OCI-LY1 (cell line): ENCODE measurements around the gene FADS2.

Experiments used
- EZH2 ChIP-seq: fragments of 200-600 bp; sonication (generic), shearing (Covaris generic); IDR thresholded peaks from 2 replicates; pipeline ENCODE4 v1.8.0; 2017; ENCODE audit warnings: borderline replicate concordance, mixed run types, mild to moderate bottlenecking, antibody characterized with exemption, low read length, moderate library complexity, mixed read lengths
- TF ChIP-seq, protein P1 (sequence below): fragments of 200-600 bp; sonication (generic), shearing (Covaris generic); IDR thresholded peaks from 2 replicates; pipeline ENCODE4 v1.5.1; 2017; ENCODE audit warnings: mild to moderate bottlenecking, antibody characterized with exemption, low read length, moderate library complexity, mixed read lengths

DNA sequence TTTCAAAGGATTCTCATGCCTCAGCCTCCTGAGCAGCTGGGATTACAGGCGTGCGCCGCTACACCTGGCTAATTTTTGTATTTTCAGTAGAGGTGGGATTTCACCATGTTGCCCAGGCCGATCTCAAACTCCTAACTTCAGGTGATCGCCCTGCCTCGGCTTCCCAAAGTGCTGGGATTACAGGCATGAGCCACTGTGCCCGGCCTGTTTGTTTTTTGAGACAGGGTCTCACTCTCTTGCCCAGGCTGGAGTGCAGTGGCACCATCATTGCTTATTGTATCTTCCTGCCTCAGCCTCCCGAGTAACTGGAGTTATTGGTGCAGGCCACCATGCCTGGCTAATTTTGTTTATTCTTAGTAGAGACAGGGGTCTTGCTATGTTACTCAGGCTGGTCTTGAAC, 8.1 kb downstream of the FADS2 start:
- TF ChIP-seq, protein P1, sequence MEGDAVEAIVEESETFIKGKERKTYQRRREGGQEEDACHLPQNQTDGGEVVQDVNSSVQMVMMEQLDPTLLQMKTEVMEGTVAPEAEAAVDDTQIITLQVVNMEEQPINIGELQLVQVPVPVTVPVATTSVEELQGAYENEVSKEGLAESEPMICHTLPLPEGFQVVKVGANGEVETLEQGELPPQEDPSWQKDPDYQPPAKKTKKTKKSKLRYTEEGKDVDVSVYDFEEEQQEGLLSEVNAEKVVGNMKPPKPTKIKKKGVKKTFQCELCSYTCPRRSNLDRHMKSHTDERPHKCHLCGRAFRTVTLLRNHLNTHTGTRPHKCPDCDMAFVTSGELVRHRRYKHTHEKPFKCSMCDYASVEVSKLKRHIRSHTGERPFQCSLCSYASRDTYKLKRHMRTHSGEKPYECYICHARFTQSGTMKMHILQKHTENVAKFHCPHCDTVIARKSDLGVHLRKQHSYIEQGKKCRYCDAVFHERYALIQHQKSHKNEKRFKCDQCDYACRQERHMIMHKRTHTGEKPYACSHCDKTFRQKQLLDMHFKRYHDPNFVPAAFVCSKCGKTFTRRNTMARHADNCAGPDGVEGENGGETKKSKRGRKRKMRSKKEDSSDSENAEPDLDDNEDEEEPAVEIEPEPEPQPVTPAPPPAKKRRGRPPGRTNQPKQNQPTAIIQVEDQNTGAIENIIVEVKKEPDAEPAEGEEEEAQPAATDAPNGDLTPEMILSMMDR, result no peak
- no peak for TF ChIP-seq EZH2
